Type B pancreatic cell (in vitro differentiated cells): Measurements from ENCODE around the gene BAMBI. TPM values are rescaled to one million over a fixed set of nuclear protein-coding genes. Genes with fewer than 3 reads are reported as not detected.

ENCODE experiments used
- DNase-seq: peaks from one replicate; pipeline ENCODE4 v3.0.0; 2021; ENCODE audit warnings: mixed read lengths; ENCODE audit not compliant: unreplicated experiment; ENCODE audit errors: extremely low spot score
- H3K27ac Mint-ChIP-seq: 2 replicates; pipeline ENCODE4 v1.8.0; 2021; ENCODE audit warnings: mild to moderate bottlenecking, mixed read lengths
- H3K27me3 Mint-ChIP-seq: 2 replicates; pipeline ENCODE4 v1.8.0; 2021; ENCODE audit warnings: mixed read lengths
- H3K36me3 Mint-ChIP-seq: 2 replicates; pipeline ENCODE4 v1.8.0; 2021; ENCODE audit warnings: mixed read lengths
- H3K4me1 Mint-ChIP-seq: one replicate; pipeline ENCODE4 v1.8.0; 2021; ENCODE audit warnings: mixed read lengths; ENCODE audit not compliant: unreplicated experiment
- H3K4me3 Mint-ChIP-seq: 2 replicates; pipeline ENCODE4 v1.8.0; 2021; ENCODE audit warnings: mild to moderate bottlenecking, mixed read lengths
- H3K9me3 Mint-ChIP-seq: 2 replicates; pipeline ENCODE4 v1.8.0; 2021; ENCODE audit warnings: mixed read lengths
- total RNA-seq: library from RNA; stranded (reverse); gene quantifications from 2 replicates; pipeline ENCODE4 v1.2.1, GENCODE V29; 2021; ENCODE audit warnings: low replicate concordance
- TF ChIP-seq, protein P1 (sequence below): fragments of 200-600 bp; sonication (generic); conservative IDR thresholded peaks from 2 replicates; pipeline ENCODE4 v1.5.0; 2021; ENCODE audit warnings: antibody characterized with exemption, mild to moderate bottlenecking

The BAMBI gene
- total RNA-seq, 1 donor from 2014 or later = 57.3 TPM

DNA sequence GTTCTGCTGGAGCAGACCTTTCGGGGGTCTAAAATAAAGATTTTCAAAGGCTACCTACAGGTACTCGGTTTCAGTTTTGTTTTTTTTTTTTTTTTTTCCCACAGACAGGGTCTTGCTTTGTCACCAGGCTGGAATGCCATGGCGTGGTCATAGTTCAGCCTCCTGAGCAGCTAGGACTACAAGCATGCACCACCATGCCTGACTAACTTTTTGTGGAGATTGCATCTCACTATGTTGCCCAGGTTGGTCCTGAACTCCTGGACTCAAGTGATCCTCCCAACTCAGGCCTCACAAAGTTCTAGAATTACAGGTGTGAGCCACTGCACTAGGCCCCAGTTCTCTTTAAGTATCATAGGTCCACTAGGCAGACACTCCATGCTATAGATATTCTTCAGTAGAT, 34.5 kb downstream of the BAMBI start:
- H3K4me3 Mint-ChIP-seq = no peak overlapping the region
- TF ChIP-seq, protein P1, sequence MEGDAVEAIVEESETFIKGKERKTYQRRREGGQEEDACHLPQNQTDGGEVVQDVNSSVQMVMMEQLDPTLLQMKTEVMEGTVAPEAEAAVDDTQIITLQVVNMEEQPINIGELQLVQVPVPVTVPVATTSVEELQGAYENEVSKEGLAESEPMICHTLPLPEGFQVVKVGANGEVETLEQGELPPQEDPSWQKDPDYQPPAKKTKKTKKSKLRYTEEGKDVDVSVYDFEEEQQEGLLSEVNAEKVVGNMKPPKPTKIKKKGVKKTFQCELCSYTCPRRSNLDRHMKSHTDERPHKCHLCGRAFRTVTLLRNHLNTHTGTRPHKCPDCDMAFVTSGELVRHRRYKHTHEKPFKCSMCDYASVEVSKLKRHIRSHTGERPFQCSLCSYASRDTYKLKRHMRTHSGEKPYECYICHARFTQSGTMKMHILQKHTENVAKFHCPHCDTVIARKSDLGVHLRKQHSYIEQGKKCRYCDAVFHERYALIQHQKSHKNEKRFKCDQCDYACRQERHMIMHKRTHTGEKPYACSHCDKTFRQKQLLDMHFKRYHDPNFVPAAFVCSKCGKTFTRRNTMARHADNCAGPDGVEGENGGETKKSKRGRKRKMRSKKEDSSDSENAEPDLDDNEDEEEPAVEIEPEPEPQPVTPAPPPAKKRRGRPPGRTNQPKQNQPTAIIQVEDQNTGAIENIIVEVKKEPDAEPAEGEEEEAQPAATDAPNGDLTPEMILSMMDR = no peak
- DNase-seq = no peak
- peaks cover 4% of the 10 kb centered on the region for H3K27me3 Mint-ChIP-seq
- no peaks in the 10 kb centered on the region for H3K9me3 Mint-ChIP-seq
- peaks cover 29% of the 10 kb centered on the region for H3K4me1 Mint-ChIP-seq
- H3K27ac Mint-ChIP-seq = no peak overlapping the region
- H3K36me3 Mint-ChIP-seq = no peaks in the 10 kb centered on the region

DNA sequence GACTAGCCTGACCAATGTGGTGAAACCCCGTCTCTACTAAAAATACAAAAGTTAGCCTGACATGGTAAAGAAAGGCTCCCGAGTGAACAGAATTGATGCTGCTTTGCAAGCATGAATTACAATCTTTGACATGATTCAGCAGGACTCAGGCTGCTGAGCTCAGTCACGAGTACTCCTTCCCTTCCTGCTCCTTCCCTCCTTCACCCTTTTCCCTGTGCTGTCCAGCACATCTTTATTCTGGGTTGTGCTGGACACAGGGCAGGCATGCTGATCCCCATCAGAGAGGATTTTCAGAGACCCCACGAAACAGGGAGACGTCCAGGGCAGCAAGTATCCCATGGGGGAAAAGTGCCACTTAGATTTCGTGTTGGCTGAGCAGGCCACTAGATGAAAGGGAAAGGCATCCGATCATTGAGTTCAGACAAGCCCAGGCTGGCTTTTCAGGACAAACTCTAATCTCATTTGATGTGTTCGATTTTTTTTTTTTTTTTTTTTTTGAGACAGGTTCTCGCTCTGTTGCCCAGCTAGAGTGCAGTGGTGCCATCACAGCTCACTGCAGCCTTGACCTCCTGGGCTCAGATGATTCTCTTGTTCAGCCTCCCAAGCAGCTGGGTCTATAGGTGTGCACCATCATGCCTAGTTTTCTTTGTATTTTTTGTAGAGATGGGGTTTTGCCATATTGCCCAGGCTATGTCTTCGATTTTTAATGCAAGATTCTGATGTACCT, 36.5 kb downstream of the BAMBI start:
- TF ChIP-seq, protein P1 = no peak
- Mint-ChIP-seq H3K36me3 (no peaks in the 10 kb centered on the region), H3K27me3 (no peaks in the 10 kb centered on the region), H3K9me3 (no peaks in the 10 kb centered on the region), H3K4me3 (no peak overlapping the region), H3K27ac (no peak overlapping the region), H3K4me1 (peaks cover 27% of the 10 kb centered on the region)
- DNase-seq = no peak

DNA sequence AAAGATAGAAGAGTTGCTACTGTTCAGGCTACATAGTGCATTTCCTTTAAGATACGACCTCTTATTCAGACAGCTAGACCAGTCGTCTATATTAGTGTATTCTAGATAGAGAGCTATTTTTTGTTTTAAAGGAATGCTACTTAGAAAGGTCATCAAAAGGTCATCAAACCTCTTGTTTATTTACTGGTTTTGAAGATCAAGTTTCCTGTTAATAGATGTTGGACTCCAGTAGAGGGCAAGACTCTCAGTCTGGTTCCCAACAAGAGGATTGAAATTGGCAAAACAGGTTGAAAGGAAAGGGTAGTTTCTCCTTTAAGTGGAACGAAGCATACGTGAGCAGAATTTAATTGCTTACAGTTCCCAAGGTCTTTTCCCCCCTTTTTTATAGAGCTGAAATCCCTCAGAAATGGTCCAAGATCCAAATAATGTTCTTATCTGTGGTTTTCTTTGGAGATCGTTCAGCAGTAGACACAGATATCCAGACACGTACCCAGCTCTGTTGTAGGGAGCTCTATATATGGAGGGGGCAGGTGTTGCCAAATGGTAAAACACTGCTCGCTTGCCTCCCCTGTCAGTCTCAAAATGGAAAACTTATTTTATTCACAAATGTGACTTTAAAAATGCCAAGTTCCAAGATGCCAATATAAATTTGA, 37.2 kb downstream of the BAMBI start:
- TF ChIP-seq, protein P1 = no peak
- no peak for DNase-seq
- Mint-ChIP-seq H3K27ac (no peak overlapping the region), H3K27me3 (no peaks in the 10 kb centered on the region), H3K36me3 (no peaks in the 10 kb centered on the region), H3K4me1 (peaks cover 21% of the 10 kb centered on the region), H3K4me3 (no peak overlapping the region), H3K9me3 (no peaks in the 10 kb centered on the region)

DNA sequence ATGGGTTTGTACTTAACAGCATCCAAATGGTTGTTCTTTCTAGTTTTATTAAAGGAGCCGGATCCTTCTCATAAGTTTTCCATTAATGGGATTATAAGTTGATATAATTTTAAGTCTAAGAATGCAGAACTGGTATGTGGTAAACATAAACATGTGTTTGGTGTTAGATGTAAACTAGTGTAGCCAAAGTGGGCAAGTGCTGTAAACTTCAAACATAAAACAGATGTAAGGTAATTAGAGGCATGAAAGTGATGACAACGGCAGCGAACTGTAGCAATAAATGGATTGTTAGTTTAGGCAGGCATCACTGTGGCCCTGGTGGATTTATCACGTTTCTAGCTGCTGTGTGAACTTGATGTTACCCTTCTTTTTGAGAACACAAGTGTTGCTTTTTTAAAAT, 37.9 kb downstream of the BAMBI start:
- Mint-ChIP-seq H3K4me1 (peaks cover 21% of the 10 kb centered on the region), H3K27ac (no peak overlapping the region), H3K27me3 (no peaks in the 10 kb centered on the region), H3K9me3 (no peaks in the 10 kb centered on the region), H3K4me3 (no peak overlapping the region), H3K36me3 (no peaks in the 10 kb centered on the region)
- TF ChIP-seq, protein P1 = no peak
- no peak for DNase-seq

DNA sequence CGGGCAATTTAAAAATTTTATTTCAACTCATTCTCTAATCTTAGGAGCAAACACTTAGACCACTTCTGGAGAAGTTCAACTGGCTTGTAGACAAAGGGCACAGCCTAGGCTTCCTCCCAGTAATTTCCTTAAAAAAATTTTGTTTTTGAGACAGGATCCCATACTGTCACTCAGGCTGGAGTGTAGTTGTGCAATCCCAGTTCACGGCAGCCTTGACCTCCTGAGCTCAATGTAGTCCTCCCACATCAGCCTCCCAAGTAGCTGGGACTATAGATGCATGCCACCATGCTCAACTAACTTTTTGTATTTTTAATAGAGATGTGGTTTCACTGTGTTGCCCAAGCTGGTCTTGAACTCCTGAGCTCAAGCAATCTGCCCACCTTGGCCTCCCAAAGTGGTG, 38.4 kb downstream of the BAMBI start:
- Mint-ChIP-seq H3K4me3 (no peak overlapping the region), H3K36me3 (no peaks in the 10 kb centered on the region), H3K9me3 (no peaks in the 10 kb centered on the region), H3K4me1 (peaks cover 17% of the 10 kb centered on the region), H3K27ac (no peak overlapping the region), H3K27me3 (no peaks in the 10 kb centered on the region)
- TF ChIP-seq, protein P1 = no peak
- DNase-seq = no peak
